Loucy (cell line): Measurements from ENCODE around the gene AFAP1L1.

Experiments used
- EZH2phosphoT487 ChIP-seq: fragments of 200-600 bp; IDR thresholded peaks from 2 replicates; pipeline ENCODE4 v1.6.1; 2018; ENCODE audit warnings: antibody characterized with exemption, mild to moderate bottlenecking, moderate library complexity, borderline replicate concordance
- TF ChIP-seq, protein P1 (sequence below): fragments of 200-600 bp; sonication (generic); conservative IDR thresholded peaks from 2 replicates; pipeline ENCODE4 v1.5.1; 2014; ENCODE audit warnings: mild to moderate bottlenecking, antibody characterized with exemption, low read length

DNA sequence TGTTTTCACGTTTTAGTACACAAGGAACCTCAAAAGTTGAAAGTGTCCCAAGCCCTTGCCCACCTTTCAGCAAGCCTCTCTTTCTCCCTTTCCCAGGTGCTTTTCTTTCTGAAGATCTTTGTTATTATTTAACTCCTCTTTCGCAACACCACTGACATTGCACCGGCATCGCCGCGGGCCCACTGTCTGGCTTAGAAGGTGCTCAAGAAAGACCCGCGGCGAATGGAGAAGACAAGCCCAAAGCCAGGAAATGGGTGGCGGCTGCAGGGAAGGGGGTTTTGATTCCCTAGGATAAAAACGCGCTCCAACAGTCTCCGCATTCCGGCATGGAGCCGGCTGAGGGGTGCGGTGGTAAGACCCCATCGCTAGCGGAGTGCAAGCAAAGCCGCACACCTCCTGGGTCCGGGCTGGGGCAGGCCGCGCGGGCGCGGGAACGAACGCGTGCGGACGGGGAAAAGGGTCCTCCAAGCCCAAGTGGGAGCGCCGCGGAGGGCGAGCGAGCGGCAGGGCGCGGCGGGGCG is 404 bp upstream of the AFAP1L1 start:
- TF ChIP-seq, protein P1, sequence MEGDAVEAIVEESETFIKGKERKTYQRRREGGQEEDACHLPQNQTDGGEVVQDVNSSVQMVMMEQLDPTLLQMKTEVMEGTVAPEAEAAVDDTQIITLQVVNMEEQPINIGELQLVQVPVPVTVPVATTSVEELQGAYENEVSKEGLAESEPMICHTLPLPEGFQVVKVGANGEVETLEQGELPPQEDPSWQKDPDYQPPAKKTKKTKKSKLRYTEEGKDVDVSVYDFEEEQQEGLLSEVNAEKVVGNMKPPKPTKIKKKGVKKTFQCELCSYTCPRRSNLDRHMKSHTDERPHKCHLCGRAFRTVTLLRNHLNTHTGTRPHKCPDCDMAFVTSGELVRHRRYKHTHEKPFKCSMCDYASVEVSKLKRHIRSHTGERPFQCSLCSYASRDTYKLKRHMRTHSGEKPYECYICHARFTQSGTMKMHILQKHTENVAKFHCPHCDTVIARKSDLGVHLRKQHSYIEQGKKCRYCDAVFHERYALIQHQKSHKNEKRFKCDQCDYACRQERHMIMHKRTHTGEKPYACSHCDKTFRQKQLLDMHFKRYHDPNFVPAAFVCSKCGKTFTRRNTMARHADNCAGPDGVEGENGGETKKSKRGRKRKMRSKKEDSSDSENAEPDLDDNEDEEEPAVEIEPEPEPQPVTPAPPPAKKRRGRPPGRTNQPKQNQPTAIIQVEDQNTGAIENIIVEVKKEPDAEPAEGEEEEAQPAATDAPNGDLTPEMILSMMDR: no peak
- TF ChIP-seq EZH2phosphoT487: no peak
